B cell (primary cell): ENCODE data around the gene SHMT2. TPM values are rescaled to one million over a fixed set of nuclear protein-coding genes. Genes with fewer than 3 reads are reported as not detected.

ENCODE experiments used
- ATAC-seq: fragments of 200-7000 bp; cut with Tn5 transposase; one replicate; pipeline ENCODE4 v1.10.0; 2021; ENCODE audit warnings: low read depth, mild to moderate bottlenecking, moderate number of reproducible peaks, moderate library complexity
- CTCF ChIA-PET: fragments of 350-600 bp; sonication (Branson Sonifier 250); formaldehyde crosslinking; loops from one replicate; lab custom pipeline; 2021; ENCODE audit warnings: antibody characterized with exemption, inconsistent platforms; lab: Charles Lee
- POLR2A ChIA-PET: fragments of 350-600 bp; sonication (Branson Sonifier 250); formaldehyde crosslinking; loops from one replicate; lab custom pipeline; 2021; ENCODE audit warnings: antibody characterized with exemption; lab: Charles Lee
- DNase-seq: peaks from one replicate; pipeline ENCODE4 v3.0.0; 2013
- H2AFZ ChIP-seq: 2 replicates; pipeline ENCODE4 v1.6.1; 2012; ENCODE audit warnings: mild to moderate bottlenecking, low read depth, low read length; ENCODE audit not compliant: insufficient read depth, poor library complexity, severe bottlenecking
- H3K27ac ChIP-seq, 2 donors: 1 replicate in 1 of 2; 2 replicates in 1 of 2; pipeline ENCODE4 v1.5.1; 2012 to 2013; ENCODE audit warnings: low read length in 2 of 2, mild to moderate bottlenecking in 2 of 2, moderate library complexity in 1 of 2
- H3K27me3 ChIP-seq, 4 experiments: fragments of 200-600 bp in 1 of 4; sonication (generic) in 1 of 4; replicated peaks in 1 of 4; 1 replicate in 2 of 4; 2 replicates in 2 of 4; pipeline versions ENCODE4 v1.6.1 to v1.7.0; 2013 to 2016; ENCODE audit warnings: low read length in 3 of 4, mild to moderate bottlenecking in 2 of 4, mixed read lengths in 1 of 4, moderate library complexity in 1 of 4; ENCODE audit not compliant: insufficient read depth in 4 of 4, control insufficient read depth in 3 of 4; ENCODE audit errors: control extremely low read depth in 1 of 4
- H3K36me3 ChIP-seq, 2 experiments: replicated peaks in 1 of 2; 1 replicate in 1 of 2; 2 replicates in 1 of 2; pipeline versions ENCODE4 v1.6.1 to v1.7.1; 2013; ENCODE audit warnings: low read length in 1 of 2; ENCODE audit not compliant: insufficient read depth in 2 of 2, control insufficient read depth in 1 of 2; ENCODE audit errors: control extremely low read depth in 1 of 2, extremely low read depth in 1 of 2
- H3K4me1 ChIP-seq, 2 donors: fragments of 200-600 bp in 1 of 2; sonication (generic) in 1 of 2; 1 replicate in 1 of 2; 2 replicates in 1 of 2; pipeline versions ENCODE4 v1.5.1 to v1.6.1; 2013 to 2017; ENCODE audit warnings: low read length in 2 of 2; ENCODE audit not compliant: control insufficient read depth in 2 of 2, insufficient read depth in 2 of 2
- H3K4me2 ChIP-seq: replicated peaks from 2 replicates; pipeline ENCODE3; 2012; ENCODE audit warnings: mild to moderate bottlenecking, low read depth, low read length; ENCODE audit not compliant: poor library complexity, severe bottlenecking
- H3K4me3 ChIP-seq, 5 experiments: fragments of 200-600 bp in 1 of 5; sonication (generic) in 1 of 5; 1 replicate in 3 of 5; 2 replicates in 2 of 5; pipeline versions ENCODE4 v1.5.1 to v1.7.0; 2011 to 2016; ENCODE audit warnings: low read length in 4 of 5, mild to moderate bottlenecking in 4 of 5, low read depth in 2 of 5, control low read depth in 1 of 5, moderate library complexity in 1 of 5; ENCODE audit not compliant: insufficient read depth in 1 of 5; ENCODE audit errors: control extremely low read depth in 1 of 5, extremely low read depth in 1 of 5
- H3K79me2 ChIP-seq: fragments of 200-600 bp; sonication (generic); one replicate; pipeline ENCODE4 v1.6.0; 2016; ENCODE audit warnings: low read length; ENCODE audit not compliant: control insufficient read depth, insufficient read depth
- H3K9ac ChIP-seq: fragments of 200-600 bp; sonication (generic); 2 replicates; pipeline ENCODE4 v1.6.1; 2017; ENCODE audit warnings: mild to moderate bottlenecking, low read length, moderate library complexity
- H3K9me3 ChIP-seq, 3 donors: one replicate each; pipeline versions ENCODE4 v1.6.1 to v1.7.1; 2013; ENCODE audit warnings: low read length in 2 of 3; ENCODE audit not compliant: control insufficient read depth in 2 of 3, insufficient read depth in 1 of 3; ENCODE audit errors: control extremely low read depth in 1 of 3
- H4K20me1 ChIP-seq: 2 replicates; pipeline ENCODE4 v1.6.0; 2012; ENCODE audit warnings: mild to moderate bottlenecking, low read length; ENCODE audit not compliant: insufficient read depth, control insufficient read depth, poor library complexity, severe bottlenecking
- H3K27ac Mint-ChIP-seq: one replicate; pipeline ENCODE4 v1.8.0; 2021; ENCODE audit warnings: mixed read lengths
- H3K27me3 Mint-ChIP-seq: one replicate; pipeline ENCODE4 v1.8.0; 2021; ENCODE audit warnings: mixed read lengths
- H3K4me1 Mint-ChIP-seq: one replicate; pipeline ENCODE4 v1.8.0; 2021; ENCODE audit warnings: mixed read lengths
- H3K4me3 Mint-ChIP-seq: one replicate; pipeline ENCODE4 v1.8.0; 2021; ENCODE audit warnings: mixed read lengths
- H3K9me3 Mint-ChIP-seq: one replicate; pipeline ENCODE4 v1.8.0; 2022; ENCODE audit warnings: mixed read lengths; ENCODE audit not compliant: insufficient read depth
- EZH2 ChIP-seq: IDR thresholded peaks from 2 replicates; pipeline ENCODE4 v1.6.1; 2012; ENCODE audit warnings: borderline replicate concordance, low read depth, mild to moderate bottlenecking, moderate library complexity, low read length; ENCODE audit not compliant: insufficient read depth, poor library complexity, severe bottlenecking
- WGBS: methylation state at CpG from one replicate; pipeline ENCODE4 v1.1.5; 2013; ENCODE audit warnings: missing lambda C conversion rate; ENCODE audit not compliant: insufficient coverage; 5-methylcytosine and 5-hydroxymethylcytosine counted together
- intact Hi-C: fragments of 100-400 bp; cut with micrococcal nuclease; formaldehyde crosslinking; loops from one replicate; pipeline ENCODE4 v1.10.0; 2022
- polyA plus RNA-seq: library from polyadenylated mRNA; depleted of rRNA; stranded (reverse); fragments of >200 nt; gene quantifications from 2 replicates; pipeline ENCODE4 v1.2.3, GENCODE V29; 2012
- total RNA-seq, 2 donors: library from RNA; stranded (reverse); fragments of 120-200 nt in 1 of 2; gene quantifications; 1 replicate in 1 of 2; 2 replicates in 1 of 2; pipeline versions ENCODE4 v1.2.3 to v1.2.4, GENCODE V29; 2013 to 2022
- TF ChIP-seq, protein P1 (sequence below): fragments of 200-600 bp; IDR thresholded peaks from one replicate; pipeline ENCODE4 v1.8.0; 2022; ENCODE audit warnings: antibody characterized with exemption, mild to moderate bottlenecking

The SHMT2 gene
- total and polyA plus RNA-seq, 2 donors (not counting 1 experiment from before 2014, with no cell fraction given), result 166 to 236 TPM

DNA sequence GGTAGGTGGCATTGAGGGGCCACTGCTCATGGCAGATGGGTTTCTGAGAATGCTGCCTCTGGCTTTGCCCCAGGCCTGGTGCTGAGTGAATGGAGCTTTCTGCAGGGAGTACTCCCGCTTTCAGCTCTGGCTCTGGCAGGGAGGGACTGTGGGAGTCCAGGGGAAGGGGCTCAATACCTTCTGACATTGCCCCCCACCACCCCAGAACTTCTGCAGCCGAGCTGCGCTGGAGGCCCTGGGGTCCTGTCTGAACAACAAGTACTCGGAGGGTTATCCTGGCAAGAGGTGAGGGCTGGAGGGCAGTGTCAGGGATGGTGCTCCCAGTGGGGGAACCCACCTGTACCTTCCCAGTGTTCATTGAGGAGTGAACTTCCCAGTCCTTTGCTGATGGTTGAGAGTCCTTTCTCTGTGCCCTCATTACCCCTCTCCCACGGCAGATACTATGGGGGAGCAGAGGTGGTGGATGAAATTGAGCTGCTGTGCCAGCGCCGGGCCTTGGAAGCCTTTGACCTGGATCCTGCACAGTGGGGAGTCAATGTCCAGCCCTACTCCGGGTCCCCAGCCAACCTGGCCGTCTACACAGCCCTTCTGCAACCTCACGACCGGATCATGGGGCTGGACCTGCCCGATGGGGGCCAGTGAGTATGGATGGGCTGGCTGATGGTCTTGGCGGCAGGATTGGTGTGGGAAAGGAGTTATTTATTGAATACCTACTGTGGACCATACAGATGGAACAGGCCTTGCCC, 1.9 kb downstream of the SHMT2 start:
- H4K20me1 ChIP-seq, result peaks cover 15% of the 10 kb centered on the region
- Mint-ChIP-seq H3K27me3 (peaks cover 3% of the 10 kb centered on the region), H3K9me3 (no peaks in the 10 kb centered on the region), H3K4me3 (peak overlapping the region; percentile 99), H3K27ac (peak overlapping the region; percentile 97), H3K4me1 (peaks cover 86% of the 10 kb centered on the region)
- ChIA-PET POLR2A (interaction anchor here (5.2 kb wide), 1 partner anchor 15 kb away, joined by 28 read pairs; the partner anchor contains the start of gene NXPH4), CTCF (interaction anchor here (0.7 to 31.1 kb wide), 3 partner anchors 8 to 15 kb away, joined by 3 to 838 read pairs (median 360); partner anchors contain the start of gene NXPH4)
- no peak overlapping the region for H3K4me3 ChIP-seq
- no peak for DNase-seq
- H3K27me3 ChIP-seq, result peaks cover 0 to 20% (median 4%) of the 10 kb centered on the region in 4 experiments
- peaks cover 0 to 4% (median 0%) of the 10 kb centered on the region in 3 donors for H3K9me3 ChIP-seq
- peak overlapping the region; percentile 86 for H3K4me2 ChIP-seq
- no peak for TF ChIP-seq EZH2
- TF ChIP-seq, protein P1, sequence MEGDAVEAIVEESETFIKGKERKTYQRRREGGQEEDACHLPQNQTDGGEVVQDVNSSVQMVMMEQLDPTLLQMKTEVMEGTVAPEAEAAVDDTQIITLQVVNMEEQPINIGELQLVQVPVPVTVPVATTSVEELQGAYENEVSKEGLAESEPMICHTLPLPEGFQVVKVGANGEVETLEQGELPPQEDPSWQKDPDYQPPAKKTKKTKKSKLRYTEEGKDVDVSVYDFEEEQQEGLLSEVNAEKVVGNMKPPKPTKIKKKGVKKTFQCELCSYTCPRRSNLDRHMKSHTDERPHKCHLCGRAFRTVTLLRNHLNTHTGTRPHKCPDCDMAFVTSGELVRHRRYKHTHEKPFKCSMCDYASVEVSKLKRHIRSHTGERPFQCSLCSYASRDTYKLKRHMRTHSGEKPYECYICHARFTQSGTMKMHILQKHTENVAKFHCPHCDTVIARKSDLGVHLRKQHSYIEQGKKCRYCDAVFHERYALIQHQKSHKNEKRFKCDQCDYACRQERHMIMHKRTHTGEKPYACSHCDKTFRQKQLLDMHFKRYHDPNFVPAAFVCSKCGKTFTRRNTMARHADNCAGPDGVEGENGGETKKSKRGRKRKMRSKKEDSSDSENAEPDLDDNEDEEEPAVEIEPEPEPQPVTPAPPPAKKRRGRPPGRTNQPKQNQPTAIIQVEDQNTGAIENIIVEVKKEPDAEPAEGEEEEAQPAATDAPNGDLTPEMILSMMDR, result no peak
- peaks cover 0 to 37% of the 10 kb centered on the region in 2 experiments for H3K36me3 ChIP-seq
- H3K27ac ChIP-seq, result no peak overlapping the region
- whole genome bisulfite sequencing, result 97% methylated on average over 12 of the region's 13 CpGs
- no peak overlapping the region for H2AFZ ChIP-seq
- H3K79me2 ChIP-seq, result peaks cover 42% of the 10 kb centered on the region
- peaks cover 63 to 78% of the 10 kb centered on the region in 2 donors for H3K4me1 ChIP-seq
- ATAC-seq, result no peak
- intact Hi-C loops, result loop anchor here (10.0 kb wide), 1 partner anchor 477 kb away; the partner anchor contains the start of gene PRIM1
- H3K9ac ChIP-seq, result no peak overlapping the region
